ENCODE data around the gene SNAI3.

Gene SNAI3

DNA sequence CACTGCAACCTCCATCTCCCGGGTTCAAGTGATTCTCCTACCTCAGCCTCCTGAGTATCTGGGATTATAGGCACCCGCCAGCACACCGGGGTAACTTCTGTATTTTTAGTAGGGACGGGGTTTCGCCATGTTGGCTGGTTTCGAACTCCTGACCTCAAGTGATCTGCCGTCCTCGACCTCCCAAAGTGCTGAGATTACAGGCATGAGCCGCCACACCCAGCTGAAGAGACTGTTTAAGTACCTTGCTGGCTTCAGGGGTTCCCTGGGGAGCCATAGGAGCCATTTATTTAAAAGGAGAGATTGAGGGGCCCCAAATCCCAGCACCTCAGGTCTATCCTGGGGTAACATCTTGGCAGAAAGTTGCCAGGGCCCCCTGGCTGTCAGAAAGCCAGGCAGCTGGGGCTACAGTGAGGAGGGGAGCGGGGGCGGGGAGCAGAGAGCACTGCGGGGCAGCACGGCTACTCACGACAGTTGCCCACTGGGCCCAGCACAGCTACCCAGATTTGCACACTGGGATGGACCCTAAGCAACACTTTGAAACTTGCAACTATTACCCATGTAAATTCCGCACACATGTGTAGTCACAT is 1.6 kb downstream of the SNAI3 start:
- TF ChIP-seq, protein P1, sequence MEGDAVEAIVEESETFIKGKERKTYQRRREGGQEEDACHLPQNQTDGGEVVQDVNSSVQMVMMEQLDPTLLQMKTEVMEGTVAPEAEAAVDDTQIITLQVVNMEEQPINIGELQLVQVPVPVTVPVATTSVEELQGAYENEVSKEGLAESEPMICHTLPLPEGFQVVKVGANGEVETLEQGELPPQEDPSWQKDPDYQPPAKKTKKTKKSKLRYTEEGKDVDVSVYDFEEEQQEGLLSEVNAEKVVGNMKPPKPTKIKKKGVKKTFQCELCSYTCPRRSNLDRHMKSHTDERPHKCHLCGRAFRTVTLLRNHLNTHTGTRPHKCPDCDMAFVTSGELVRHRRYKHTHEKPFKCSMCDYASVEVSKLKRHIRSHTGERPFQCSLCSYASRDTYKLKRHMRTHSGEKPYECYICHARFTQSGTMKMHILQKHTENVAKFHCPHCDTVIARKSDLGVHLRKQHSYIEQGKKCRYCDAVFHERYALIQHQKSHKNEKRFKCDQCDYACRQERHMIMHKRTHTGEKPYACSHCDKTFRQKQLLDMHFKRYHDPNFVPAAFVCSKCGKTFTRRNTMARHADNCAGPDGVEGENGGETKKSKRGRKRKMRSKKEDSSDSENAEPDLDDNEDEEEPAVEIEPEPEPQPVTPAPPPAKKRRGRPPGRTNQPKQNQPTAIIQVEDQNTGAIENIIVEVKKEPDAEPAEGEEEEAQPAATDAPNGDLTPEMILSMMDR (IDR thresholded peaks at IDR 0.05; ENCODE audit: control insufficient read depth, extremely low read depth, insufficient read depth) = no peak
- no peak overlapping the region for H3K4me3 ChIP-seq (ENCODE audit: low read depth, low read length)
- DNase-seq (ENCODE audit: low read depth) = no peak

DNA sequence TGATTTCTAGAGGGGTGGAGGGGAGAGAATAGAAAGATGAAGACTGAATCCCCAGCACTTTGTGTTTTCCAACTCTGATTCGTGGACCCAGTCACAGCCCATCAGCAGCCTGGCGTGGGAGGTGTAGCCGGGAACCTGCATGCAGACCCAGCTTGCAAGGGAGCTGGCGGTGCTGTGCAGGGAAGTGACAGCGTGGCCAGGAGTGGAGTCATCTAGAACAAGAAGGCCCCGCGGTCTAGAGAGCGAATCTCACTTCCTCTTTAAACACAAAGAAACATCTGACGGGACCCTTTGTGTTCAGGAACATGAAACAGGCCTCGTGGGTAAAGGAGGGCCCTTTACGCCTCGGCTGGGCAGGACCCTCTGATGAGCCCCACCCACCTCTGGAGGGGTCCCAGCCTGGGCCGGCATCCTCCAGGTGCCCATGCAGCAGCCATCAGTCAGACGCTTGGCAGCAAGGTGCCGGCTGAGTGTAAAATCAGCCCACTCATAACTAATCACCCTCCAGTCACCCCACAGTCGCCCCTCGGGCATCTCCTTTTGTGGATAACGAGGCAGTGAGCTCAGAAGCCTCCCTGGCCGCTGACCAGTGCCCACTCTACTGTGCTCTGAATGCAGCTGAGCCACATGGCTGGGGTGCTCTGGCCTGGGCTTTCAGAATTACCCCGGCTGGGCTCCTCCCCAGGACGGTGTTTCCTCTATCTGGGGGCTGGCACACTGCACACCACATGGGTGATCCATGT is 4.4 kb downstream of the SNAI3 start:
- DNase-seq (ENCODE audit: low read depth) = no peak
- no peak overlapping the region for H3K4me3 ChIP-seq (ENCODE audit: low read depth, low read length)
- TF ChIP-seq, protein P1 (IDR thresholded peaks at IDR 0.05; ENCODE audit: control insufficient read depth, extremely low read depth, insufficient read depth) = no peak

DNA sequence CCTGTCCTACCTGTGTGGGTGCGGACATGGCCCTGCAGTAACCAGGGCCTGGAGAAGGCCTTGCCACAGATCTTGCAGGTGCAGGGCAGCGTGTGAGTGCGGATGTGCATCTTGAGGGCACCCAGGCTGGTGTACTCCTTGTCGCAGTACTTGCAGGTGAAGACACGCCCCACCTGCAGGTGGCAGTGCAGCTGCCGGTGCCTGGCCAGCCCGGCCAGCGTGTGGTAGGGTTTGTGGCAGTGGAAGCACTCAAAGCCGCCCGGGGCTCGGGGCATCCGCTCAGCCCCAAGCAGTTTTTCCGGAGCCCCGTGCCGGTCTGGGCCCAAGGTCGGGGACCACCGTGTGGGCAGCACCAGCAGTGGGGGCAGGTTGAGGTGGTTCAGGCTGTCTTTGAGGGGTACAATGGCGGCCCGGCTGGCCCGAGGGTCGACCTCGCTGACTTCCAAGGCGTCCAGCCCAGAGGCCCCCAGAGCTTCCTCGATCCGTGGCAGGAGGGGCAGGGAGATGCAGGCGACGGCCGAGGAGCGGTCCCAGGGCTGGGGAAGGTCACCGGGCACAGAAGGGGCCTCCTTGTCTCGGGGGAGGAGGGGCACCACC is 5.1 kb downstream of the SNAI3 start:
- H3K4me3 ChIP-seq (ENCODE audit: low read depth, low read length) = no peak overlapping the region
- TF ChIP-seq, protein P1 (IDR thresholded peaks at IDR 0.05; ENCODE audit: control insufficient read depth, extremely low read depth, insufficient read depth) = peak; percentile 69
- no peak for DNase-seq (ENCODE audit: low read depth)

DNA sequence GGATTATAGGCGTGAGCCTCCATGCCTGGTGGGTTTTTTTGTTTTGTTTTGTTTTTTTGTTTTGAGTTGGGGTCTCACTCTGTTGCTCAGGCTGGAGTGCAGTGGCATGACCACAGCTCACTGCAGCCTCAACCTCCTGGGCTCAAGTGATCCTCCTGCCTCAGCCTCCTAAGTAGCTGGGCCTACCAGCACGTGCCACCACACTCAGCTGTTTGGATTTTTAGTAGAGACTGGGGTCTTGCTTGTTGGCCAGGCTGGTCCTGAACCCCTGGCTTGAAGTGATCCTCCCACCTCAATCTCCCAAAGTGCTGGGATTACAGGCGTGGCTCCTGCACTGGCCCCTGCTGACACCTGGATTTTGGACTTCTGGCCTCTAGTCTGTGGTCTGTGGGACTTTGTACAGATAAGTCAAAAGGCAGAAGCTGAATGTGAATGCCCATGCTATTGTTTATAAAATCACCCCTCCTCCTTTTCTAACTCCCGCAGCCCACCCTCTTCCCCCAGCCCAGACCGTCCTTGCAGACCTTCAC is 5.7 kb downstream of the SNAI3 start:
- H3K4me3 ChIP-seq (ENCODE audit: low read depth, low read length) = no peak overlapping the region
- no peak for DNase-seq (ENCODE audit: low read depth)

DNA sequence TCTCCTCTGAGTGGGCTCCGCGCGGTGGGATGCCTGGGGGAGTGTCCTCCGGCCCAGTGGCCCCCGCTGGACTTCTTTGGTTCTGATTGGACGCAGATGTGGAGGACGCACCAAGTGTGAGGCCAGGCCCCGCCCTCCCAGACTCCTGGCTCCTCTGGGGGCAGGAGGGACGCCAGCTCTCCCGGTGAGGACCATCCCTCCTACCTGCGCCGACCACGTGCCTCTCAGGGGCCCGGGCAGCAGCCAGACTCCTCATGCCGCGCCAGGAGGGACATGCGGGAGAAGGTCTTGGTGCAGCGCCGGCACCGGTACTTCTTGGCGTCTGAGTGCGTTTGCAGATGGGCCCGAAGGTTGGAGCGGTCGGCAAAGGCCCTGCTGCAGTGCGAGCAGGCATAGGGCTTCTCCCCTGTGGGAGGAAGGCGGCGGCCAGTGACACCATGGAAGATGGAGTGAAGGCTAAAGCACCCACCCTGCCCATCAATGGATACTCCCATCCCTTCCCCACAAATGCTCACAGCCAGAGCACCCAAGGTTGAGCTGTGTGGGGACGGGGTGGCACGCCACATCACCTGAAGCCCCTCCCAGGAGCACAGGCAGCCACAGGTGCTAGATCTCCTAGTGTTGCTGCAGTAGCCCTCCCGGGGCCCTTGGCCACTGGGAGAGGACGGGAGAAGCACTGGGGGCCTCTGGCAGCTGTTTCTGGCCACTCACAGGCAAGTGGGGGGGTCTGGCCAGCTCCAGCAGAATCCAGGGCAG is 7.9 kb downstream of the SNAI3 start:
- no peak overlapping the region for H3K4me3 ChIP-seq (ENCODE audit: low read depth, low read length)
- no peak for DNase-seq (ENCODE audit: low read depth)
- TF ChIP-seq, protein P1 (IDR thresholded peaks at IDR 0.05; ENCODE audit: control insufficient read depth, extremely low read depth, insufficient read depth) = no peak

More for the DNA sequence above, 5.7 kb downstream of the SNAI3 start:
- TF ChIP-seq, protein P1 (IDR thresholded peaks at IDR 0.05; ENCODE audit: control insufficient read depth, extremely low read depth, insufficient read depth) = no peak

DNA sequence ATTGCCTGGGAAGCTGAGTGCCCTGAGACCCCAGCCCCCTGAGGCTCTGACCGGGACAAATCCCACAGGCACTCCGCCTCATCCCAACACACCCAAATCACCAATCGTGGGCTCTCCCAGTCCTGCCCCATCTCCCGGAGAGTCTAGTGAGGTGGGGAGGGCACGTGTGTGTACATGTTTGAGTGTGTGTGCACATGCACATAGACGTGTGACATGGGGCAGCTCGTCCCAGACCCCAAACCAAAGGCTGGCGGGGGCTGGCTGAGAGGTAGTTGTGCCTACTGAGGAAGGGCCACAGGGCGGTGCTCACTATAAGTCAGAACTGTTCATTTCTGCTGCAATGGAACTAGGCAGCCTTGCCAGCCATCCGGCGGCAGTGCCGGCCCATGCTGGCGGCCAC is 8.6 kb downstream of the SNAI3 start:
- no peak overlapping the region for H3K4me3 ChIP-seq (ENCODE audit: low read depth, low read length)
- no peak for DNase-seq (ENCODE audit: low read depth)
- TF ChIP-seq, protein P1 (IDR thresholded peaks at IDR 0.05; ENCODE audit: control insufficient read depth, extremely low read depth, insufficient read depth) = no peak
